GM18909 (cell line): ENCODE results near the gene PDK1.
"Not testable (repeated sequence)": the region's sequence is repeated elsewhere in the genome, so short reads cannot be mapped to it uniquely, and the experiment has no call there.

Source experiments
- ATAC-seq: cut with Tn5 transposase; IDR thresholded peaks from one replicate; pipeline ENCODE4 v1.9.1; 2021; ENCODE audit warnings: mild to moderate bottlenecking; ENCODE audit not compliant: unreplicated experiment, poor library complexity

The PDK1 gene

GRCh38 chr2:172555522-172556283 lies at the start of gene PDK1:
Gene PDK1 (plus strand): TSS chr2:172556090. CDS start chr2:172556151, 61 bp downstream.
- ATAC-seq, result peak; percentile 90

- no peak for ATAC-seq
These were observed 48.7 kb upstream of the PDK1 start for GRCh38 chr2:172507199-172507598.

- ATAC-seq, result no peak
These were observed 45.8 kb upstream of the PDK1 start for GRCh38 chr2:172510088-172510487.

GRCh38 chr2:172510548-172510947 lies 45.3 kb upstream of the PDK1 start:
- ATAC-seq, result no peak

- ATAC-seq, result no peak
These were observed 42.9 kb upstream of the PDK1 start for GRCh38 chr2:172512810-172513523.

GRCh38 chr2:172513524-172513900 lies 42.4 kb upstream of the PDK1 start:
- no peak for ATAC-seq

GRCh38 chr2:172513935-172514586 lies 41.8 kb upstream of the PDK1 start:
- no peak for ATAC-seq

- no peak for ATAC-seq
These were observed 39.6 kb upstream of the PDK1 start for GRCh38 chr2:172516299-172516698.

GRCh38 chr2:172518995-172519394 lies 36.9 kb upstream of the PDK1 start:
- no peak for ATAC-seq

GRCh38 chr2:172525601-172526000 lies 30.3 kb upstream of the PDK1 start:
- no peak for ATAC-seq

GRCh38 chr2:172531309-172531708 lies 24.6 kb upstream of the PDK1 start:
- no peak for ATAC-seq

GRCh38 chr2:172532461-172532860 lies 23.4 kb upstream of the PDK1 start:
- ATAC-seq, result not testable (repeated sequence)

GRCh38 chr2:172533687-172534086 lies 22.2 kb upstream of the PDK1 start:
- ATAC-seq, result no peak

- ATAC-seq, result no peak
These were observed 20.8 kb upstream of the PDK1 start for GRCh38 chr2:172535119-172535518.

GRCh38 chr2:172537851-172538250 lies 18.0 kb upstream of the PDK1 start:
- not testable (repeated sequence) for ATAC-seq

GRCh38 chr2:172539767-172540166 lies 16.1 kb upstream of the PDK1 start:
- ATAC-seq, result no peak

GRCh38 chr2:172540421-172540820 lies 15.5 kb upstream of the PDK1 start:
- ATAC-seq, result no peak

GRCh38 chr2:172545408-172546075 lies 10.3 kb upstream of the PDK1 start:
- no peak for ATAC-seq

GRCh38 chr2:172549131-172549530 lies 6.8 kb upstream of the PDK1 start:
- no peak for ATAC-seq

- ATAC-seq, result not testable (repeated sequence)
These were observed 6.1 kb upstream of the PDK1 start for GRCh38 chr2:172549802-172550201.

- ATAC-seq, result no peak
These were observed 5.5 kb upstream of the PDK1 start for GRCh38 chr2:172550419-172550818.
